ENCODE results near the gene IL1RAPL2.
A peak's percentile ranks its signal among the peaks of the same experiment; 100 is the strongest.
"Not testable (repeated sequence)": the region's sequence is repeated elsewhere in the genome, so short reads cannot be mapped to it uniquely, and the experiment has no call there.

The IL1RAPL2 gene

DNA sequence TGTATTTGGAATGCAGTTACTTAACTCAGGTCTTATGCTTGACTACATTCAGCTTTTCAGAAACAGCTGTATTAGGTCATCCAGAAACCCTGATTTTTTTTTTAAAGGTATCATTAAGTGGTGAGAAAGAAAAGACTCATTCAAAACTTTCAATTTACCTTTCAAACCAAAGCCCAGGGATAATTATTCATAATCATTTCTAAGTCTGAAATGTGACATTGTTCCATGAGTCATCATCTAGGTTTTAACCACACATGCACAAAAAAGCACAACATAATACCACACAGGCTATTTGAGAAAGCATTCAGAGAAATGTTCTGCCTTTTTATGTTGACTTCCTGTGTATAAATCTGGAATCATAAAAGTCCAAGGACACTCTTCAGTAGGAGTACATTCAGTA is 288.2 kb downstream of the IL1RAPL2 start:
- no peak for DNase-seq (ENCODE audit: low spot score)

DNA sequence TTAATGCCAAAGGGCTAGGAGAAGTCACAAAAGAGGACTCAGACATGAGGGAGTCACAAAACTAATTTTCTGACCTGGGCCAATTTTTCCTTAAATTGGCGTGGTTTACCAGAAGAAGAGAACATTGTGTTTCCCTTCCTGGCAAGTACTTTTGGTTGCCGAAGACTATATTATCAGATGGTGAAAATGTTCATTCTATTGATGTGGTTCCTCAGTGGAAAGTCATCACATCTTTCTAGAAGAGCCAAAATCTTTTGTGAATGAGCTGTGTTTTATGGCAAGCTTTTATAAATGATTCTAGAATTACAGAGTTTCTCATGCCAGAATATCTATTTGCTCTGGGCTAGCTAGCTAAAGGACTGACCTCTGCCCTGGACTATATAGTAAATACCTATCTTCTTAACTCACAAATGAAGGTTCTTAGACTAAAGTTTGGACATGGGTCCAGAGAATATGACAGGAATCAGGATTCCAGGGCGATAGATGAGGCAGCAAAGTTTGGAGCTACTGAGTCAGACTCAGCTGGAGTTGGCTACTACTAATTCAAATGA is 288.9 kb downstream of the IL1RAPL2 start:
- DNase-seq (ENCODE audit: low spot score): no peak

DNA sequence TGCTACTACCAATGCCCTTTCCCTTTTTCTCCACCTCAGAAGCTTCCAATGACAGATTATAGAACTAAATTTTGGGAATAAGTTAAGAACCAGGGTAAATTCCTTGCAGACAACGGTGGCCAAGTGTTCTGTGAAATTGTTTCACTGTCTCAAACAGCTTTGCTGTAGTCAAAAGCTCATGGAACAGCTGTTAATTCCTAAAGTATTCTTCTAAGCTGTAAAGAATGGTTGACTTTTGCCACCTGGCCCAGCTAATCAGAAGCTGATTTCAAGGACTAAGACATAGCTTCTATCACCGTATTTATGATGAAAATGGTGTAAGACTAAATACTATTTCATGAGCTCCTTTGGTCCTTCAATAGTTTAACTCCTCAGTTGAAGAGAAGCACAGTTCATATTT is 297.5 kb downstream of the IL1RAPL2 start:
- no peak for DNase-seq (ENCODE audit: low spot score)

DNA sequence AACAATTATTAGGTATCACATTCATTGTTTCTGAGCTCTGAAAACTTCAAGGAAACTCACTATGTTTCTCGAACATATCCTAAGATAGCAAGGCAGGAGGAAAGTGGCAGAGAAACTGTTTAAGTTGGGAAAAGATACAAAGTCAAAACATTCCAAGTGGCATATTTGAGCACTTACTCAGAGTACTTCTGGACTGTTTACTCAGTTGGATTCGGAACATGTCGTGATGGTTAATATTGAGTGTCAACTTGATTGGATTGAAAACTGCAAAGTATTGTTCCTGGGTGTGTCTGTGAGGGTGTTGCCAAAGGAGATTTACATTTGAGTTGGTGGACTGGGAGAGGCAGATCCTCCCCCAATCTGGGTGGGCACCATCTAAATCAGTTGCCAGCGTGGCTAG is 298.3 kb downstream of the IL1RAPL2 start:
- DNase-seq (ENCODE audit: low spot score): no peak

DNA sequence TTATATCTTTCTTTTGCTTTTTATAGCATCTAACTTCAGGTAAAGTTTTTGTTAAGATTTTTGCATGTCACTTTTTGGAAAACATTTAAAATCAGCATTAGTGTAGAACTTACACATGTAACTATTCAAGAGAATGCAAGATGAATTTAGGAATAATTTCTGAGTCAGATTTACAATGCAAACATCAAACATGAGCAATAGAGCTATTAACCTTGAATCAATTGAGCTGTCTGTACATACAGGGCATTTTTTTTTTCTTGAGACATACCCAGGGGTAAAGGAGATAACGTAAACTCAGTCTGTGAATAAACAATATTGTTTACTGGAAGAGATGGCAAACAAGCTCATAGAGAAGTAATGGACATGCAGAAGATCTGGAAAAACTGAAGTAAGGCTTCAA is 311.5 kb downstream of the IL1RAPL2 start:
- no peak for DNase-seq (ENCODE audit: low spot score)

DNA sequence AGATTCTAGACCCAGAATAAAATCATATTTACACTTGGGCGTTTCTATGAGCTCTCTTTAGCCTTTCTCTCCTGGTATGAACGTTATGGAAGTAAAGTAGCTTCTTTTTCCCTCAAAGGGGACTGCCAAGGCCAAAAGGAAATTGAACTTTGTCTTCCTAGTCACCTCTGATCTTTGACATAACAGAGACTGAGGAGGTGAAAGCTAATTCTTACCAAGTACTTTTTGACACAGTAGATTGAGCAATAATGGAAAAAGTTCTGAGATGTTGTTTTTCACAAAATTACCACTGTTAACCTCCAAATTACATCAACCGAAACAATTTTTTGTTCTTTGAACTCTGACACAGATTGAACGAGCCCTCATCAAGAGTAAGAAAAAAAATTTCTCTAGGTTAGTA is 336.1 kb downstream of the IL1RAPL2 start:
- DNase-seq (ENCODE audit: low spot score): no peak

DNA sequence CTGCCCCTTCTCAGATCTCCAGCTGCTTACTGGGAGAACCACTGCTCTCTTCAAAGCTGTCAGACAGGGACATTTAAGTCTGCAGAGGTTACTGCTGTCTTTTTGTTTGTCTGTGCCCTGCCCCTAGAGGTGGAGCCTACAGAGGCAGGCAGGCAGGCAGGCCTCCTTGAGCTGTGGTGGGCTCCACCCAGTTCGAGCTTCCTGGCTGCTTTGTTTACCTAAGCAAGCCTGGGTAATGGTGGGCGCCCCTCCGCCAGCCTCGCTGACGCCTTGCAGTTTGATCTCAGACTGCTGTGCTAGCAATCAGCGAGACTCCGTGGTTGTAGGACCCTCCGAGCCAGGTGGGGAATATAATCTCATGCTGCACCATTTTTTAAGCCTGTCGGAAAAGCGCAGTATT is 343.7 kb downstream of the IL1RAPL2 start:
- DNase-seq (ENCODE audit: low spot score): not testable (repeated sequence)

DNA sequence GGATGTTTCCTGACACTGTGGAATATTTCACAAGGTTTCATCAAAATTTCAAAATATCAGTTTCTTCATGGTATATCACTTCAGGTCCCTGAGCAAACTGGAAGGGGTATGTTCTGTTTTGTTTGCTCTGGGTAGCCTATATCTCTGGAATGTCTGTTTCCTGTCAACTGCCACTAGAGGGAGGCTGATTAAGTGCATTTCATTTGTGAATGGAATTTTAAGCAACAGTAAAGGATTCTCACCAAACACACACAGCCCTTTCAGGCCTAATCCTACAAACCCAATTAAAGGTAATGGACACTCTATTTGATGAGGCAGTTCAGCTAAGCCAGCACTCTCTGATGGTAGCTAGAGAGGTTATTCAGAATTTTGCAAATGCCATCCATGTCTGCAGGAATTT is 347.3 kb downstream of the IL1RAPL2 start:
- DNase-seq (ENCODE audit: low spot score): no peak

DNA sequence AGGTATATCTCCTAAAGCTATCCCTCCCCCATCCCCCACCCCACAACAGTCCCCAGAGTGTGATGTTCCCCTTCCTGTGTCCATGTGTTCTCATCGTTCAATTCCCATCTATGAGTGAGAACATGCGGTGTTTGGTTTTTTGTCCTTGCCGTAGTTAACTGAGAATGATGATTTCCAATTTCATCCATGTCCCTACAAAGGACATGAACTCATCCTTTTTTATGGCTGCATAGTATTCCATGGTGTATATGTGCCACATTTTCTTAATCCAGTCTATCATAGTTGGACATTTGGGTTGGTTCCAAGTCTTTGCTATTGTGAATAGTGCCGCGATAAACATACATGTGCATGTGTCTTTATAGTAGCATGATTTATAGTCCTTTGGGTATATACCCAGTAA is 348.7 kb downstream of the IL1RAPL2 start:
- DNase-seq (ENCODE audit: low spot score): not testable (repeated sequence)

DNA sequence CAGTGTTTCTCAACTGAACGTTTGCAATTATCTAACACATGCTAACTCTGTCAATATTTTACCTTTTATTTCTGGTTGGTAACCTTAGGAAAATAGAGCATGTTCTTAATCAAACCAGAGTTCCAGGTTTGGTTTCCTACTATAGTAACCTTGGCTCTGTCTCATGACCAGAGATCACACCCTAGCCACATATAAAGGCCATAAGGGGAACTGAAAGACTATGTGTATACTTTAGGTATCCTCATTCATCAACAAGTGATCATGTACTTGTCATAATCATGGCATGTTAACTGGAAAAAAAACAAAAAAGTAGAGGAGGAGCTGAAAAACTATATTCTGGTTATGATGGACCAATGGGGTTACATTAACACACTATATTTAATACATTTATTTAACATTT is 352.1 kb downstream of the IL1RAPL2 start:
- DNase-seq (ENCODE audit: low spot score): no peak

DNA sequence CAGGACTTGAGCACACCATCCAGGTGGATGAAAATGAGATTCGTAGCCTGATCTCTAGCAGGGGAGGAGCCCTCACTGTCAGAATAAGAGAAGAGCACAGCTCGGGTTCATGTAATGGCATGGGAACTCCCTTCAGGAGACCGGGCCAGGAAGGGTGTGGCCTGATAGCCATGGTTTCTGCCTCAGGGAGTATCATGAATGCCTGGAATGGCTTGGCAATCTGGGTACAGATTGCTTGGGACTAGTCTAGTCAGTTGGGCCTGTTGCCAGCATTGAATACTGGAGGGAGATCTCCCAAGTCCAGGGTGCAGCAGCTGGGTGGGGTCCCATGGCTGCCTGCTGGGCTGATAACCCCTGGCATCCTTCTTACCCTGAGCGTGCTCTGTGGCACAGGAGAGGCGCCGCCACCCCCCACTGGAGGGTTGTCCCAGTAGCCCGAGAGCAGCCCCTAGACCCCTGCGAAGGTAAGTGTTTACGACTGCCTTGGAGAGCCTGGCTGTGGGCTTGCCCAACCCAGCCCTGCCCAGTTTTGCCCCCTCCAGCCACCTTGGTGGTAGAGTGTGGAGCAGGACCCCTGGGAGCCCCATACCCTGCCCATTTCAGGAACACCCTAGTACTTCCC is 355.7 kb downstream of the IL1RAPL2 start:
- DNase-seq (ENCODE audit: low spot score): no peak

DNA sequence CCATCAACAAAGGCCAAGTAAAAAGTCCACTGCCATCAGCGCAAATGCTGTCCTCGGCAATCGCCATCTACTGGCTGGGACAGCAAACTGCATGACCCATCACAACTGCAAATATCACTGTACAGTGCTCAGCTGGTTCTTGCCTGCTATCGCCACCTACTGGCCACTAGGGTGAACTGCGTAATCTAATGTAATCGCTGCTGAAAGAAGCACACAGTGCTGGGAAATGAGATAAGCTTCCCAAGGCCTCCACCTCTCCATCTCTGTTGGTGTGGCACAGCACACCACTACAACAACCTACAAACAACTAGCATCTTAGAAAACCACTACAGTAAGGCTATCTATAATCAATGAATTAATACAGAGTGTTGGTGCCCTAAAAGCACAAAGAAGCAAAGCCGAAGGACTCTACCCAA is 356.2 kb downstream of the IL1RAPL2 start:
- DNase-seq (ENCODE audit: low spot score): peak; percentile 30

DNA sequence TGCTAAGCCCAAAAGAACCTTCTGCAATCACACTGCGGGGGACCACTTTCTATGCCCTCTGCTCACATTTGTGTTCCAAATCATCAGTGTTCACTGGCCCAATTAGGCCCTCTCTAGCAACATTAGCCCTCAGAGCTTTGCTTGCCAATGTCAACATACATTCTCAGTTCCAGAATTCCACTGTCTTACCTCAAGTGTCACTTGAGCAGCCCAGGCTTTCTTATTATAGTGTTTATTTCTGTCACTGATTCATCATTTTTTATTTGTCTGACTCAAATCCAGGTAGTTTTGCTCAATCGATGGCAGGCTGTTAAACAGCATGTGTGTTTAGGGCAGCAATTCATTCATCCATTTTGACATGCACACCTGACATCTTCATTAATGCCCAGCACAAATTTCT is 363.3 kb downstream of the IL1RAPL2 start:
- DNase-seq (ENCODE audit: low spot score): no peak

DNA sequence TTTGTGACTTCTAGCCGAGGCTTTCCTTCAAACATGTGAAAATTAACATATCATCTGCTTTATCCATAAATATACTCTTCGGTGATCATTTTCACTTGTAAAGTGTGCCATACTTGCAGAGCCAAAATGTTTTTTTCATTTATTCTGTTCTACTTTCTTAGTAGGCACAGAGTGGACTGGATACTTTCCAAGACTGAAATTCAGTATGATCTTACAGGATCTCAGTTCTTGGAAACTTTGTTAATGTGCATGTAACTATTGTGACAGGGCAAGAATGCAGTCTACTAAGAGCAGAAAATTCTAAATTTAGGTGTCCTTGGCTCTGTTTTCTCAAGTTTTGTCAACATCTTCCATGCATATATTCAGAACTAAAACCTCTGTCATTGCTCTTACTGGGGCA is 369.6 kb downstream of the IL1RAPL2 start:
- no peak for DNase-seq (ENCODE audit: low spot score)

DNA sequence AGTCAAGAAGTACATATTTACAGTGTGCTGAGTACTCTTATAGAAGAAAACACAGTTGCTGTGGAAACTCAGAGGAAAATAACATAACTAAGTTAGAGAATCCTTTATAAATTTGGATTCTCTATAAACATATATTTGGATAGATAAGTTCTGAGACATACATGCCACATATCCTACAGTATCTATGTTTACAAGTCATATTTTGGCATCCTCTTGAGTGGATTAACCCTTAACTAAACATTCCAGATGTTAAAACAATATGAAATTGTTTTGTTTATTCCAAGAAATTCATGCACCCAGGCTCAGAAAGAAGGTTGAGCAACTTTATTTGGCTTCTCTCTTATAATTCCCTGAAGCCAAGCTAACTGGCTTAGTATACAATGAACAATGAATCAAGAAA is 387.3 kb downstream of the IL1RAPL2 start:
- DNase-seq (ENCODE audit: low spot score): no peak

DNA sequence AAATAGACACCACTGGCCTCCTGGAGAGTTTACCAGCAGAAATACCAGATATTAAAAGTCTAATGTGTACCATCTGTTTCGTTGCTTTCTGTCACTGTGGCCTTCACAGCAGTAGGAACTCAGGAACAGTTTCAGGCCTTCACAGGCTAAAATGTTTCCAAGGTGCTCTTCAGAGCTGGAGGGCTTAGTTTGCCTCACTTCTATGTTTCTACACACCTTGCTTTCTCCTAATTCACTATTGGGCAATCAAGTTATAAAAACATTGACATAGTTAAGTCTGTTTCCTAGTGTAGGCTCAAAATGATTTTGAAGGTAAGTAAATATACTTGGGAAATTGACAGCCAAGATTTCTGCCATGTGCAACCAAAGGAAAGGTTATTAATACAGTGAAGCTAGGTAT is 395.9 kb downstream of the IL1RAPL2 start:
- DNase-seq (ENCODE audit: low spot score): no peak

DNA sequence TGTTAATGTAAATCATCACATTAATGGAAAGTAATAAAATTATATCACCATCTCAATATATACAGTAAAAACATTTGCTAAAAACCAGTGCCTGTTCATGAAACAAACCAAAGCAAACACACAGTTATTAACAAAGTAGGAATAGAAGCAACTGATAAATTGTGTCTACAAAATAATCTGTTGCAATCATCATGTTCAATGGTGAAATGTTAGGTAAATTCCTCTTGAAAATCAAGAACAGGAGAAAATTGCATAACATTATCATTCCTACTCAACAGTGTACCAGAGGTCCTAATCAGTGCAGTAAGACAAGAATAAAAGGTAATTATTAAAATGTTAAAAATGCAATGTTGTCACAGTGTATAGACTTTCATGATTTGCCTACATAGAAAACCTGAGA is 402.2 kb downstream of the IL1RAPL2 start:
- no peak for DNase-seq (ENCODE audit: low spot score)

DNA sequence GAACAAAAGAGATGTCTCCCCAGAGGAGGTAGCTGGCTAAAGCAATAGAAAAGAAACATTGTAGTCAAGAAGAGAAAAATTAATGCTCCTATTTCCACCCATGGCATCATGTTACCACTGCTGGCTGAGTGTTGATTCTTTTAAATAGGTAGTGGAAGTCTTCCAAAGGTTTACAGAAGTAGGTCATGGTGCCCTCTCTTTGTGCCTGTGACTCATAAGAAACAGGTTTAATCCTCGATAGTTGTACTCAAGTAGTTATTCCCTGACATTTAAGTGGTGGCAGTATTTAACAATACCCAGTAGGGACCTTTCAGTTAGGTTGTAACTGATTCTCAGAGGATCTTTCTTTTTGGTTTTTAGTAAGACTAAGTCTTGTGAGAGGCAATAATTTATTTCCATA is 406.7 kb downstream of the IL1RAPL2 start:
- DNase-seq (ENCODE audit: low spot score): no peak

DNA sequence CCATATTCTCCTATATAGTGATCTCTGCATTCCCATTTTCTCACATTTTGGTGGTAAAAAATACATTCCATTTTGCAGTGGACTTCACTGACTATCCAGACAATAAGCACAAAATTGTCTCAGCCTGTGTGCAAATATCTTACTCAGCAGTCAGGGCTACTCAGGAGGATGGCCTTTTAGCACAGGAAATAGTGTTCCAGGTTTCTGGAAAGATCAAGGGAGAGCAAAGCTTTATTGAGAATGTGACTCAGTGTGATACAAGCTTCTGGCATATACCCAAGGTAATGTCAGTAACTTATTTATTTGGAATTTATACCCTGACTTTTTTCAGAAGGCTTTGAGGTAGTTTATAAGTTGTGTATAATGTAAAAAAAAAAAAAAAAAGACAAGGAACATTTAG is 421.1 kb downstream of the IL1RAPL2 start:
- no peak for DNase-seq (ENCODE audit: low spot score)

DNA sequence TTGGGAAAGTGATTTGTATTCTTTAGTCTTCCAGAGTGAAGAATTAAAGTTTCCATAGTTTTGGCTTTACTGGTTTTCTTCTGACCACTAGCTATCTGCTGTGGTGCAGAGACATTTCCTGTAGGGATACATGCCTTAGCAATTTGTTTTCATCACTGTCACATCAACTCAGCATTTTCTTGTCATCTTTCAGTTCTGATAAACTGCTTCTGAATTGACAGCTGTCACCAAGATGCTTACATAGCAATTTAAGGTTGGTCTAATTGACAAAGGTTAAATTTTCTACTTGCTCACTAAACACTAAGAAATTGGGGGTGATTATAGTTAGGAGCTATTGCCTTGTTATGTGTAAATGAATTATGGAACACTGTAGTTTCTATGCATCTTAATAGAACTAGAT is 422.0 kb downstream of the IL1RAPL2 start:
- no peak for DNase-seq (ENCODE audit: low spot score)

DNA sequence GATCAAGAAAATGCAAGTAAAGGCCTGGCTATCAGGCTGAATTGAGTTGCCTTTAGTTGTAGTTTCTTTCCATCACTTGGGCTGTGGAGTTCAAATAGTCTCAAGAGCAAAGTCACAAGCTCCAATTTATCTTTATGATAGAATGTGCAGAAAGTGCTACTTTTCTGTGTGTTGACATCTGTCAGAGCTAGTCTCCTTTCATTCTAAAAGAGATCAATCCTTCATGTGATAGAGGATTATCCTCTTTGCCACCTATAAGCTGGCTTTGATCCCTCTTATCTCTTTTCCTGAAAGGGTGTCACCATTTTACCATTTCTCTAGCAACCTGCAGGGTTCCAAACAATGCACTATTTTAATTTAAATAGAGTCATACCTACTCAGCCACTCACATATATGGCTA is 429.5 kb downstream of the IL1RAPL2 start:
- DNase-seq (ENCODE audit: low spot score): no peak

DNA sequence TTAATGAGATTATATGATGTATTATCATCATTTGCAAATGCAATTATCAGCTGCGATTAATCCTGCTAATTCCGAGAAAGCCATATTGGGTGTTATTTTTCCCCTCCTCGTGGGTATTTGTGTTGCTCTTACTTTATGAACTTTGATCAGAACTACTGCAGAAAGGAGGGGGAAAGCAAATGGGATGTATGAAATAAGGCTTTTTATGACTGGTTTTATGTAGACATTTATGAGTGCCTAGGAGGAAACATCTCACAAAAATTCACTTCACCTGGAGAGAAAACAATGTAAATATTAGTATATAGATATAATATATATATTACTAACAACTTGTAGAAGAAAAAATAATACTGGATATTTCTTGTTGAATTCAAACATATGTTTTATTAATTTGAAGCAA is 440.1 kb downstream of the IL1RAPL2 start:
- DNase-seq (ENCODE audit: low spot score): no peak

DNA sequence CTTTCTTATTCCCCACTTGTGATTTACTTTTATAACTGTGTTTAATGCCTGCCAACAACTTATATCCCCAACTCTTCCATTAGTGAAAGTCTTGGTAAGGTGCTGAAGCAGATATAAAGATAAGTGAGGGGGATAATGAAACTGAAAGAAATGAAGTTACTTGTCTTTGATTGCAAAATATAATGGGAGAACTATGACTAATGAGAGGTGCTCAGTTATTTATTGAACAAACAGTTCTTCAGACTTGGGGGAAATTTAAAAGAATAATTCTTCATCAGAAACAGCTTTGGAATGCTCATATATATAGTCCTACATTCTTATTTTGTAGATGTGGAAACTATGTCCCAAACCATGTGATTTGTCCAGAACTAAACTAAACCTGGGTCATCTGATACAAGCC is 441.0 kb downstream of the IL1RAPL2 start:
- no peak for DNase-seq (ENCODE audit: low spot score)

DNA sequence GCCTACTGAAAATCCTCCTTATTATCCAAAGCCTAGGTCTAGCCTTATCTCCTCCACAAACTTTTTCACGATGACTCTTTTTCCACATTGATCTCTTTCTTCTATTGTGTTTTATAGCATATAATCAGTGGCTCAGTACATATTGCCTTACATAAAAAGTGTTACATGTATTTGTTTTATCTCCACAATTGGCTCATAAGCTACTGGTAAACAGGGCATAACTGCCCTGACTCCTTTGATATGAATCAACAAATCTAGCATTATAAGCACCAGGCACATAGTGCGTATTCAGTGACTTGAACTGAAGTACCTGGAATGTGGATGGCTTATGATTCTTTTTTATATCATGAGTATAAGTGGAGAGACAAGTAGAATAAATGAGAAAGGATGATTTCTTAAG is 447.7 kb downstream of the IL1RAPL2 start:
- no peak for DNase-seq (ENCODE audit: low spot score)

DNA sequence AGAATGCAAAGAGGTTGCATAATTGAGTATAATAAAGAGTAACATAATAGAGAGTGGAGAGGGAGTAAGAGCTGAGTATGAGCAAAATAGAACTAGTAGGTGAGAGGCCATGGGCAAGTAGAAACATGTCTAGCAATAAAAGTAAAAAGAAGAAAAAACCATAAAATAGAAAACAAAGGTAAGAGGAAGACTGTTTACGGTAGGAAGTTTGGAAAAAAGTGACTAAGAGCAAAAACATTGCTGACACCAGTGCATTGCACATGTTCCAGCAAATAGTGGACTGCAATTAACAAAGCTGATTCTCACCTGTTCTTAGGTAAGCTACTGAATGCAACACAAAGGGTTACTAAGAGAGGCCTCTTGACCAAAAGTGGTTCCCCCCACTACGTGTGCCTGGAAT is 451.6 kb downstream of the IL1RAPL2 start:
- DNase-seq (ENCODE audit: low spot score): no peak

Measured in pons (tissue), 1 donor.